ENCODE results near the gene TBC1D9B.

The TBC1D9B gene

DNA sequence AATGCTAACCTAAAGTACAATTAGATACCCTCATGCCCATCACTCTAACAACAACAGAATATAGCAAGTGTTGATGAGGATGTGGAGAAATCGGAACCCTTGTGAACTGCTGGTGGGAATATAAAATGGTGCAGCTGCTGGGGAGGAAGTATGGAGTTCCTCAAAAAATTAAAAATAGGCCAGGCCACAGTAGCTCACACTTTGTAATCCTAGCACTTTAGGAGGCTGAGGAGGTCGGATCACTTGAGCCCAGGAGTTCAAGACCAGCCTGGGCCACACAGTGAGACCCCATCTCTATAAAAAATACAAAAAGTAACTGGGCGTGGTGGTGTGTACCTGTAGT lies 31.1 kb downstream of the TBC1D9B start:
- no peak overlapping the region for H3K4me3 ChIP-seq (ENCODE audit: low read depth, low read length)
- in situ Hi-C loops (cut with HindIII; ENCODE audit: low sequenced_read_pairs), result no loop called here
- TF ChIP-seq, protein P1, sequence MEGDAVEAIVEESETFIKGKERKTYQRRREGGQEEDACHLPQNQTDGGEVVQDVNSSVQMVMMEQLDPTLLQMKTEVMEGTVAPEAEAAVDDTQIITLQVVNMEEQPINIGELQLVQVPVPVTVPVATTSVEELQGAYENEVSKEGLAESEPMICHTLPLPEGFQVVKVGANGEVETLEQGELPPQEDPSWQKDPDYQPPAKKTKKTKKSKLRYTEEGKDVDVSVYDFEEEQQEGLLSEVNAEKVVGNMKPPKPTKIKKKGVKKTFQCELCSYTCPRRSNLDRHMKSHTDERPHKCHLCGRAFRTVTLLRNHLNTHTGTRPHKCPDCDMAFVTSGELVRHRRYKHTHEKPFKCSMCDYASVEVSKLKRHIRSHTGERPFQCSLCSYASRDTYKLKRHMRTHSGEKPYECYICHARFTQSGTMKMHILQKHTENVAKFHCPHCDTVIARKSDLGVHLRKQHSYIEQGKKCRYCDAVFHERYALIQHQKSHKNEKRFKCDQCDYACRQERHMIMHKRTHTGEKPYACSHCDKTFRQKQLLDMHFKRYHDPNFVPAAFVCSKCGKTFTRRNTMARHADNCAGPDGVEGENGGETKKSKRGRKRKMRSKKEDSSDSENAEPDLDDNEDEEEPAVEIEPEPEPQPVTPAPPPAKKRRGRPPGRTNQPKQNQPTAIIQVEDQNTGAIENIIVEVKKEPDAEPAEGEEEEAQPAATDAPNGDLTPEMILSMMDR (IDR thresholded peaks at IDR 0.05; ENCODE audit: low read depth, low read length, missing control alignments), result no peak
- no peak for DNase-seq (ENCODE audit: low read depth)

DNA sequence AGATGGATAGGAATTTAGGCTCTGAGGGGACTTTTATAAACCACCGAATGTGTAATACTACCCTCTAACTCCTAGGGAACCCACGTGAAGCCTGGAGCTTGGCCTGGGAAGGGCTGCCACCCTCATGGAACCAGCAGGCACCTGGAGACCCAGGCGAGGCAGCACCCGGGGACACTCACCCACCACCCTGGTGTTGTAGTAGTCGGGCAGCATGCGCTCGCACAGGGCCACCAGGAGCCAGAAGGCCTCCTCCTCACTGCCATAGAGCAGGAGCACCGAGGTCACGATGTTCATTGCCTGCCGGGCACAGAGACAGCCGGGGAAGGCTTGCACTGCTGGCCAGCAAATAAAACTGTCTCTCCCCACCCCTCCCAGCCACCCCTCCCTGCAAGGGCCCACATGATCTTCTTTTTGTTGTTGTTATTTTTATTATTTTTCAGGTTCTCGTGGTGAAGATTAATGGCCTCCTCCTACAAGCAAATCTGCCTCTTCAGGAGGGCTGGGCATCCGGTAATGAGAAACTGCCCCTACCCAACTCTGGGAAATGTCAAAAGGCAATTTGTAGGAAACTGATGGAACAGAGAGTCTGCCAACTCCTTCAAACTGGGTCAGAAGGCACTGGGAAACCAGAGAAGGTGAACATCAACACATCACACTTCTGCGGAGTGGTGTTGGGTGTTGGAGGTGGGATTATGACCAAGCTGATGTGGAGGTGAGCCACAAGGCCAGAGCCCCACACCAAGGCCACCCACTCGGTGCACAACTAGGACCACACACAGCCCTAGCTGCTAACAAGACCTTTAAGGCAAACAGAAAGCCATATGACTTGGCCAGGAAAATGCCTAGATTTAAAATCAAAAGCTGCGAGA lies 31.7 kb downstream of the TBC1D9B start:
- in situ Hi-C loops (cut with HindIII; ENCODE audit: low sequenced_read_pairs), result no loop called here
- TF ChIP-seq, protein P1 (IDR thresholded peaks at IDR 0.05; ENCODE audit: low read depth, low read length, missing control alignments), result no peak
- DNase-seq (ENCODE audit: low read depth), result no peak

DNA sequence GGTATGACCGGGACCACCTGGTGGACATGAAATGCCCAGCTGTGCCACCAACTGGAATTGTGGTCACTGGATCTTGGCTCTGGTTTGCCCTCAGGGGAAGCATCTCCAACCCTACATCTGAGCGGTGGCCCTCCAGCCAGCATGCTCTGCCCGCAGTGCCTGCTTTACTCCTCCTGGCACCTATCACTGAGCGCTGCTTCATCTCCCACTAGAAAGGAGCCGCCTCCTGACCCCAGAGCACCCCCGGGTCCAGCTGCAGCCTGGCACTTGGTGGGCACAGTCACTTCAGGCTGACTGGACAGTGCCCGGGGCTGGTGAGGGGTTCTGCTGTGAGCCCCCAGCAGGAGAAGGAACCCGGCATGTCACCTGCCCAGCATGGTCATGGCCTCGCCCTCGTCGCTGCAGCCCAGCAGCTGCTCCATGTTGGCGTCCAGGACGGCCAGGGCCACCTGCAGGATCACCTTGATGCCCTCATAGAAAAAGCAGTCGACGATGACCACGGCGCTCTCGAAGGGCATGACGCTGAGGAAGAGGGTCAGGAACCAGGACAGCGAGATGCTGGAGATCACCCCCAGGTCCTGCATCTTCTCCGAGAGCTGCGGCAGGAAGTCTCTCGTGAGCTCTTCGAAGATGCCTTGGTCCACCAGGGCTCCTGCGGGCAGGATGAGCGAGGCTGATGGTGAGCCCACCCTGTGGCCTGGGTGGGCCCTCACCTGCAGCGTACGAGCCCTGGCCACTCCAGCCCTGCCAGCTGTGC lies 33.0 kb downstream of the TBC1D9B start:
- DNase-seq (ENCODE audit: low read depth), result no peak
- TF ChIP-seq, protein P1 (IDR thresholded peaks at IDR 0.05; ENCODE audit: low read depth, low read length, missing control alignments), result no peak
- in situ Hi-C loops (cut with HindIII; ENCODE audit: low sequenced_read_pairs), result no loop called here
- no peak overlapping the region for H3K4me3 ChIP-seq (ENCODE audit: low read depth, low read length)

More for the DNA sequence above, 31.7 kb downstream of the TBC1D9B start:
- H3K4me3 ChIP-seq (ENCODE audit: low read depth, low read length), result no peak overlapping the region

DNA sequence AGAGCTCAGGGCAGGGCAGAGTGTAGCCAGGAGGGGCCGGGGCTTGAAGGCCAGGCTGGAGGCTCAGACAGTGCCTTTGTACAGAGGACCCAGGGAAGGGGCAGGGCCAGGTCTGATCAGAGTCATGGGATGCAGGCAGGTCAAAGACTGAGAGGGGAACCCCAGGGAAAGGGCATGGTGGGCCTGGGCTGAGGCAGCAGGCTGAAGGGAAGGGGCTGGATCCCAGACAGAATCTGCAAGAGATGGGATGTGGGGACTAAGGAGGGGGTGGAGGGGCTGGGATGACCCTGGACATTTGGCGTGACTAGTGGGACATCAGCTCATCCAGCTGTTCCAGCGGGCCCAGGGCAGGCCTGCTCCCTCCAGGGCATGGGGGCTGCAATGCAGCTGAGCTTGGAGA lies 33.6 kb downstream of the TBC1D9B start:
- in situ Hi-C loops (cut with HindIII; ENCODE audit: low sequenced_read_pairs), result no loop called here
- no peak overlapping the region for H3K4me3 ChIP-seq (ENCODE audit: low read depth, low read length)
- DNase-seq (ENCODE audit: low read depth), result no peak
- TF ChIP-seq, protein P1 (IDR thresholded peaks at IDR 0.05; ENCODE audit: low read depth, low read length, missing control alignments), result no peak

DNA sequence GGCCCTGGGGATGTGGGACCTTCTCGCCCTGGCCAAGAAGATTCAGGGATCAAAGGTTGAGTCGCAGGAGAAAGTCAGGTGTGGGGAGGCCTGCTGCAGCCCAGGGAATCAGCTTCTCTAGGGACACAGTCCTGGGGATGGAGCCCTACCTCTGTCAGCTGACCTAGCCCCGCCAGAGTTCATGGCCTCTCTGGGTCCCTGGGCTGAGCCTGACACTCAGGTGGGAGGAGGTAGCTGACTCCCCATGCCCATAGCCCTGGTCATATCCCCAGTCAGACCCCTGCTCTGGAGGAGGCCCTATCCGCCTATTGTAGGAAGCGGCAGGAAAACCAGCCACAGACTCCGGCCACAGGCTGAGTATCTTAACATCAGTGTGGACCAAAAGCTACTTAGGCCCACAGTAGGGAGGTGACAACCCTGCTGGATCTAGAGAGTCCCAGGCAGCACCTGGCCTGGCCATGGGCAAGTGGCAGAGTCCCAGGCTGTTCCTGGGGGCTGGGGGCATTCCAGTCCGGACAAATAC lies 34.0 kb downstream of the TBC1D9B start:
- TF ChIP-seq, protein P1 (IDR thresholded peaks at IDR 0.05; ENCODE audit: low read depth, low read length, missing control alignments), result no peak
- no peak overlapping the region for H3K4me3 ChIP-seq (ENCODE audit: low read depth, low read length)
- in situ Hi-C loops (cut with HindIII; ENCODE audit: low sequenced_read_pairs), result no loop called here
- no peak for DNase-seq (ENCODE audit: low read depth)

DNA sequence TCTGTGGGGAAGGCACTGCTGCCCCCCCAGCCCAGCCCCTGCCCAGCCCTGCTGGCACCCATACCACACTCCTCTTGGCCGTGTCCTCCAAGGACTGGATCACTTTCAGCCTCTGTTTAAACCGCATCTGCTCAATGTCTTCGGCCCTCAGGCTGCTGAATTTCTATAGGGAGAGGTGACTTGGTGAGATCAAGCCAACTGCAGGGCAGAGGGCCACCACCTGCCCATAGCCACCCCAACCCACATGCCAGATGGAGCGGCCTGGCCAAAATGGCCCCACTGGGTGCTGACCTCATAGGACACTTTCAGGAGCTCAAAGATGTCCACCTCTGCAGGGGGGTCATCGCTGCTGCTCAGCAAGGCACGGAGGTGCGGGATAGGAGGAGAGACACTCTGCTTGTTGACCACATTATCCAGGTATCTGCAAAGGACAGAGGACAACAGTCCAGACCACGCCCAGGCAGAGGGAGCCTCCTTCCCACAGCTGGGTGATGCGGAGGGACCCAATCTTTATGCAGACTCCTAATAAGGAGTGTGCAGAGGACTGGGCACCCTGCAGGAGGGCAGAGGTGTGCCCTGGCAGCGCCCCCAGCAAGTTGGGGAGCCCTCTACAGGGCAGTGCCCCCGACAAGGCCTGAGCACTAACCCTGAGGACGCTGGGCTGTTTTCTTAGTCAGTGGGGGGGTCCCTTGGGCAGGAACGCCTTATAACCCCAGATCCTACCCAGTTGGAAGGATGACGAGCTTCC lies 34.7 kb downstream of the TBC1D9B start:
- in situ Hi-C loops (cut with HindIII; ENCODE audit: low sequenced_read_pairs), result no loop called here
- no peak for DNase-seq (ENCODE audit: low read depth)
- TF ChIP-seq, protein P1 (IDR thresholded peaks at IDR 0.05; ENCODE audit: low read depth, low read length, missing control alignments), result no peak
- no peak overlapping the region for H3K4me3 ChIP-seq (ENCODE audit: low read depth, low read length)

All from astrocyte of the cerebellum (primary cell).